Caco-2 (cell line): Measurements from ENCODE around the gene SSTR5. TPM values are rescaled to one million over a fixed set of nuclear protein-coding genes. Genes with fewer than 3 reads are reported as not detected.

Source experiments
- BruUV-seq: library from RNA; stranded (reverse); fragments of 400-500 nt; replicated peaks from 2 replicates; lab custom pipeline; 2021; lab: Mats Ljungman, UMichigan
- CTCF ChIA-PET: fragments of 300-600 bp; sonication (Branson Sonifier 250); formaldehyde crosslinking; loops from one replicate; lab custom pipeline; 2022; ENCODE audit warnings: antibody characterized with exemption; lab: Charles Lee
- POLR2A ChIA-PET: fragments of 300-600 bp; sonication (Branson Sonifier 250); formaldehyde crosslinking; loops from one replicate; lab custom pipeline; 2022; ENCODE audit warnings: antibody characterized with exemption; lab: Charles Lee
- DNase-seq, 2 experiments: peaks; one replicate each; pipeline versions ENCODE4 v3.0.0 to v3.0.0-alpha.2; 2020 to 2022
- H3K27me3 ChIP-seq: replicated peaks from 2 replicates; pipeline ENCODE4 v1.6.0; 2011; ENCODE audit warnings: low read length; ENCODE audit not compliant: control insufficient read depth, insufficient read depth
- H3K36me3 ChIP-seq: 2 replicates; pipeline ENCODE4 v1.5.1; 2011; ENCODE audit warnings: low read length; ENCODE audit not compliant: control insufficient read depth, insufficient read depth
- H3K4me1 ChIP-seq: fragments of 250-450 bp; sonication (Bioruptor Pico); 2 replicates; pipeline ENCODE4 v1.5.1; 2020; ENCODE audit warnings: mild to moderate bottlenecking
- H3K4me3 ChIP-seq: 2 replicates; pipeline ENCODE4 v1.5.1; 2011; ENCODE audit warnings: low read depth, mild to moderate bottlenecking, control low read depth, low read length
- H3K9me3 ChIP-seq: fragments of 250-450 bp; sonication (Bioruptor Pico); 2 replicates; pipeline ENCODE4 v1.5.1; 2020; ENCODE audit warnings: mild to moderate bottlenecking, moderate library complexity
- H3K27ac Mint-ChIP-seq: one replicate; pipeline ENCODE4 v1.8.0; 2022; ENCODE audit warnings: mixed read lengths; ENCODE audit not compliant: unreplicated experiment
- H3K27me3 Mint-ChIP-seq: one replicate; pipeline ENCODE4 v1.8.0; 2022; ENCODE audit warnings: mixed read lengths; ENCODE audit not compliant: insufficient read depth, unreplicated experiment
- H3K36me3 Mint-ChIP-seq: one replicate; pipeline ENCODE4 v1.8.0; 2022; ENCODE audit warnings: mild to moderate bottlenecking, mixed read lengths; ENCODE audit not compliant: insufficient read depth, unreplicated experiment
- H3K4me1 Mint-ChIP-seq: one replicate; pipeline ENCODE4 v1.8.0; 2022; ENCODE audit warnings: low read depth, mixed read lengths; ENCODE audit not compliant: unreplicated experiment
- H3K4me3 Mint-ChIP-seq: one replicate; pipeline ENCODE4 v1.8.0; 2022; ENCODE audit warnings: mild to moderate bottlenecking, moderate library complexity, mixed read lengths; ENCODE audit not compliant: unreplicated experiment
- H3K9me3 Mint-ChIP-seq: one replicate; pipeline ENCODE4 v1.8.0; 2022; ENCODE audit warnings: mixed read lengths; ENCODE audit not compliant: unreplicated experiment
- intact Hi-C: fragments of 100-400 bp; cut with micrococcal nuclease; formaldehyde crosslinking; loops from one replicate; pipeline ENCODE4 v1.10.0; 2022; ENCODE audit not compliant: unreplicated experiment
- total RNA-seq: library from RNA; stranded (reverse); gene quantifications from 2 replicates; pipeline ENCODE4 v1.2.3, GENCODE V29; 2022
- TF ChIP-seq, protein P1 (sequence below), 2 experiments: fragments of 200-600 bp in 1 of 2; IDR thresholded peaks; 1 replicate in 1 of 2; 2 replicates in 1 of 2; pipeline versions ENCODE4 v1.5.1 to v1.8.0; 2011 to 2022; ENCODE audit warnings: antibody characterized with exemption in 1 of 2, control low read depth in 1 of 2, inconsistent platforms in 1 of 2, low read depth in 1 of 2, low read length in 1 of 2, mild to moderate bottlenecking in 1 of 2, moderate library complexity in 1 of 2; ENCODE audit not compliant: insufficient read depth in 1 of 2, severe bottlenecking in 1 of 2, unreplicated experiment in 1 of 2

Gene SSTR5
- total RNA-seq, 1 experiment from 2014 or later: 0.23 TPM

DNA sequence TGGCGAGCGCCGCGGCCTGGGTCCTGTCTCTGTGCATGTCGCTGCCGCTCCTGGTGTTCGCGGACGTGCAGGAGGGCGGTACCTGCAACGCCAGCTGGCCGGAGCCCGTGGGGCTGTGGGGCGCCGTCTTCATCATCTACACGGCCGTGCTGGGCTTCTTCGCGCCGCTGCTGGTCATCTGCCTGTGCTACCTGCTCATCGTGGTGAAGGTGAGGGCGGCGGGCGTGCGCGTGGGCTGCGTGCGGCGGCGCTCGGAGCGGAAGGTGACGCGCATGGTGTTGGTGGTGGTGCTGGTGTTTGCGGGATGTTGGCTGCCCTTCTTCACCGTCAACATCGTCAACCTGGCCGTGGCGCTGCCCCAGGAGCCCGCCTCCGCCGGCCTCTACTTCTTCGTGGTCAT is 6.8 kb downstream of the SSTR5 start:
- Mint-ChIP-seq H3K4me1 (peaks cover 11% of the 10 kb centered on the region), H3K36me3 (no peaks in the 10 kb centered on the region), H3K9me3 (no peaks in the 10 kb centered on the region), H3K27me3 (no peaks in the 10 kb centered on the region), H3K4me3 (no peak overlapping the region), H3K27ac (no peak overlapping the region)
- Histone ChIP-seq H3K36me3 (no peaks in the 10 kb centered on the region), H3K9me3 (no peaks in the 10 kb centered on the region), H3K4me1 (peaks cover 25% of the 10 kb centered on the region), H3K4me3 (no peak overlapping the region), H3K27me3 (no peaks in the 10 kb centered on the region)
- no TSS peak for BruUV-seq
- no peak for DNase-seq
- TF ChIP-seq, protein P1, sequence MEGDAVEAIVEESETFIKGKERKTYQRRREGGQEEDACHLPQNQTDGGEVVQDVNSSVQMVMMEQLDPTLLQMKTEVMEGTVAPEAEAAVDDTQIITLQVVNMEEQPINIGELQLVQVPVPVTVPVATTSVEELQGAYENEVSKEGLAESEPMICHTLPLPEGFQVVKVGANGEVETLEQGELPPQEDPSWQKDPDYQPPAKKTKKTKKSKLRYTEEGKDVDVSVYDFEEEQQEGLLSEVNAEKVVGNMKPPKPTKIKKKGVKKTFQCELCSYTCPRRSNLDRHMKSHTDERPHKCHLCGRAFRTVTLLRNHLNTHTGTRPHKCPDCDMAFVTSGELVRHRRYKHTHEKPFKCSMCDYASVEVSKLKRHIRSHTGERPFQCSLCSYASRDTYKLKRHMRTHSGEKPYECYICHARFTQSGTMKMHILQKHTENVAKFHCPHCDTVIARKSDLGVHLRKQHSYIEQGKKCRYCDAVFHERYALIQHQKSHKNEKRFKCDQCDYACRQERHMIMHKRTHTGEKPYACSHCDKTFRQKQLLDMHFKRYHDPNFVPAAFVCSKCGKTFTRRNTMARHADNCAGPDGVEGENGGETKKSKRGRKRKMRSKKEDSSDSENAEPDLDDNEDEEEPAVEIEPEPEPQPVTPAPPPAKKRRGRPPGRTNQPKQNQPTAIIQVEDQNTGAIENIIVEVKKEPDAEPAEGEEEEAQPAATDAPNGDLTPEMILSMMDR (IDR thresholded peaks at IDR 0.05; ENCODE audit: insufficient read depth in 1 of 2, low read depth in 1 of 2, low read length in 1 of 2, severe bottlenecking in 1 of 2, unreplicated experiment in 1 of 2): no peak
- CTCF ChIA-PET: no interaction called here
- intact Hi-C loops: no loop called here
- POLR2A ChIA-PET: no interaction called here

GRCh38 chr16:1079786-1080525 is 7.4 kb downstream of the SSTR5 start:
- DNase-seq: no peak
- H3K4me3 ChIP-seq: no peak overlapping the region
- TF ChIP-seq, protein P1 (IDR thresholded peaks at IDR 0.05; ENCODE audit: insufficient read depth in 1 of 2, low read depth in 1 of 2, low read length in 1 of 2, severe bottlenecking in 1 of 2, unreplicated experiment in 1 of 2): no peak
- Mint-ChIP-seq H3K4me1 (peaks cover 11% of the 10 kb centered on the region), H3K27me3 (no peaks in the 10 kb centered on the region), H3K9me3 (no peaks in the 10 kb centered on the region), H3K36me3 (no peaks in the 10 kb centered on the region), H3K27ac (no peak overlapping the region), H3K4me3 (no peak overlapping the region)
- no TSS peak for BruUV-seq
- no peaks in the 10 kb centered on the region for H3K27me3 ChIP-seq
- CTCF ChIA-PET: no interaction called here
- no peaks in the 10 kb centered on the region for H3K36me3 ChIP-seq
- peaks cover 2% of the 10 kb centered on the region; the same call in 1 of the 2 replicates for H3K9me3 ChIP-seq
- POLR2A ChIA-PET: no interaction called here
- peaks cover 25% of the 10 kb centered on the region for H3K4me1 ChIP-seq
- intact Hi-C loops: no loop called here

DNA sequence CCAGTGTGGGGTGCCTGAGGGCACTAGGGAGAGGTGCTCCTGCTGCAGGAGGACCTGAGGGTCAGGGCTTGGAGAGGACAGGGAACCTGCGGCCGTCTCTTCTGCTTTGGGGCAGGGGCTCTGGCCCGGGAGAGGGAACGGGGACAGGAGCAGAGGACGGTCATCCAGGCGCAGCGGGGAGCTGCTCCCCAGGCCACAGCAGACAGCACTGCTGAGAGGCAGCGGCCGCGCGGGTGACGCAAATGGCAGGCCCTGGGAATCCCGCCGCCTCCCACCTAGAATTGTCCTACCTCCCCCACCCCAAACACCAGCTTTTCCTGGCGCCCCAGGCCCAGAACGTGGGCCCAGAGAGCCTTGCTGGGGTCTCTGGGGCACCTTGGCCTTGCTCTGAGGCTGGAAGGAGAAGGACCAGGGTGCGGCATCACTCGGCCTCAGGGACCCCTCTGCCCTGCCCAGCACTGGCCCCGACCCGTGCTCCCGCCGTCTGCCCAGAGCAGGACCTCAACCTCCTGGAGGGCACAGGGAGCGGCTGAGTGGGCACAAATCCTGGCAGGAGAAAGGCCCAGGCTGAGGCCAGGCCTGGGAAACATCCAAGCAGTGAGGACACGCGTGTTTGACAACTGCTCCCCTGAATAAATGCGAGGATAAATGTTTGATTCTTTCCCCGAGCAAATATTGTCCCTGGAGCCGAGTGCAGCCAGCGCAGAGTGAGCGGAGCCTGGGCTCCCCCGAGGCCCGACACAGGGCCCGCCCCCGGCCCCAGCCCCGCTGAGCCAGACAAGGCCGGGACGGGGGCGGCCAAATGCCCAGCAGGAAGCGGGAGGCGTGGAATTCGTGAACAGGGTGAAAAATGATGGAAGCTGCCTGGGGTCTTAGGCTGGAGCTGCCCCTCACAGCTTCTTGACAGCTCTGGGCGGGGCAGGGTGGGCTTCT is 8.5 kb downstream of the SSTR5 start:
- H3K27ac Mint-ChIP-seq: no peak overlapping the region
- Histone ChIP-seq H3K4me3 (no peak overlapping the region), H3K27me3 (no peaks in the 10 kb centered on the region), H3K9me3 (peaks cover 3% of the 10 kb centered on the region; the same call in 1 of the 2 replicates), H3K36me3 (no peaks in the 10 kb centered on the region), H3K4me1 (peaks cover 25% of the 10 kb centered on the region)
- peaks cover 11% of the 10 kb centered on the region for H3K4me1 Mint-ChIP-seq
- no peaks in the 10 kb centered on the region for H3K27me3 Mint-ChIP-seq
- H3K4me3 Mint-ChIP-seq: no peak overlapping the region
- ChIA-PET POLR2A (no interaction called here), CTCF (no interaction called here)
- no peaks in the 10 kb centered on the region for H3K36me3 Mint-ChIP-seq
- intact Hi-C loops: no loop called here
- H3K9me3 Mint-ChIP-seq: peaks cover 9% of the 10 kb centered on the region
- TF ChIP-seq, protein P1 (IDR thresholded peaks at IDR 0.05; ENCODE audit: insufficient read depth in 1 of 2, low read depth in 1 of 2, low read length in 1 of 2, severe bottlenecking in 1 of 2, unreplicated experiment in 1 of 2): no peak
- no peak for DNase-seq
- no TSS peak for BruUV-seq
